Measurements from ENCODE around the gene ADGRG6.
"Not testable (repeated sequence)": the region's sequence is repeated elsewhere in the genome, so short reads cannot be mapped to it uniquely, and the experiment has no call there.

The ADGRG6 gene

GRCh38 chr6:142345261-142345660, 43.5 kb downstream of the ADGRG6 start:
- FAIRE-seq: no peak
- no peak for DNase-seq (ENCODE audit: low spot score)

GRCh38 chr6:142346166-142346565, 44.4 kb downstream of the ADGRG6 start:
- not testable (repeated sequence) for DNase-seq (ENCODE audit: low spot score); FAIRE-seq

DNA sequence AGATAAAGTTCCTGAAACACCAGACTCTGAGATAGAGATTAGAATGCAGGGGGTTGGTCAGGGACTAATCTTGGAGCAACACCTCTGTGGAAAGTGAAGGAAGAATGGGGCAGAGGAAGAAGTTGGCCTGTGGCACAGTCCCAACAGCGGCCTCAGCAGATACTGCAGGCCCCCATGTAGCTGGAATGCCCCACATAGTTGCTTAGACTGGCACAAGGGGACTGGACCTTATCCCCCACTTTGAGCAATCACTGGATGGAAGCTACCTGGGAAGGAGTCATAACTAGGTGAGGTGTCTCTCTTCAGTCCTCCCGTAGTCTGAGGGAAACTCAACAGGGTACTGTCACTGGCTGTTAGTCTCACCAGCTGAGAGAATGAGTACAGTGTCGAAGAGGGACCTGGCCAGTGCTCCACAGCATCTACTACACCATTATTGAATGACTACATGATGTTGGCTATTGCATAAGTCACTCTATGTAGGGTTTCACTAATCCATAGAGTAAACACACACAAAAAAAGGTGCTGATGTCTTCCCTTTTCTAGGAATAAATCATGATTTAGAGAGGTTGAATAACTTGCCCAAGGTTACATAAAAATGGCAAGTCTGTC, 47.5 kb downstream of the ADGRG6 start:
- DNase-seq (ENCODE audit: low spot score): no peak
- no peak for FAIRE-seq

- no peak for DNase-seq (ENCODE audit: low spot score)
- FAIRE-seq: no peak
These were observed 48.5 kb downstream of the ADGRG6 start for GRCh38 chr6:142350309-142350708.

GRCh38 chr6:142353690-142354089, 51.9 kb downstream of the ADGRG6 start:
- no peak for DNase-seq (ENCODE audit: low spot score)
- no peak for FAIRE-seq

GRCh38 chr6:142354650-142355049, 52.8 kb downstream of the ADGRG6 start:
- no peak for FAIRE-seq

DNA sequence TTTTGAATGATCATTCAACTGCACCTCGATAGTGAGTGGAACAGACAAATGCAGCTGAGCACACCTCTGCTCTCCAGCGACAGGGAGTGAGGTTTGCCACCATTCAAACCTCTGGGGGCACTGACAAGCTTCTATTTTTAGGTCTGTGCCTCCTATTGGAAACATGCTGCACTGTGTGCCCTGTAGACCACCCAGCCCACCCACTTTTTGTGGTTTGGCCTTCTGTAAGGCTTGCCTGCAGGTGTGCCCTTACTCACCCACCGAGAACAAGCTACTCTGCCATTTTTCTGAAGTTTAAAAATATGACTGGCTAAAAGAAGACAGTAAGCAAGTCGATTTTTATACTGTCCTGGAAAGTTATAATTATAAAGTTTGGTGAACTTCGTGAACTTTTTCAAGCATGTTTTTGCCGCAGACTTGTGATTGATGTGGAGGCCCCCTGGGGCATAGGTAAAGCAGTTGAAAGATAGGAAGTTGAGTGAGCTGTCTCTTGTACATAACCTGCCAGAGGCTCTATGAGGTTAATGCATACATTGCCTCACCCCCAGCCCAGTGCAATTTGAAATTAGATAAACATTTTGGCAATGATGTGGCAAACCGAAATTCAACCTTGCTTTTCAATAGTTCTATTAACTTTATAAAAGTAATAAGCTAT, 53.8 kb downstream of the ADGRG6 start:
- DNase-seq (ENCODE audit: low spot score) (no peak), FAIRE-seq (no peak)

More at GRCh38 chr6:142354650-142355049, 52.8 kb downstream of the ADGRG6 start:
- DNase-seq (ENCODE audit: low spot score): no peak

- FAIRE-seq (peak; percentile 54), DNase-seq (ENCODE audit: low spot score) (peak; percentile 9)
These were observed 54.5 kb downstream of the ADGRG6 start for GRCh38 chr6:142356201-142356883.

DNA sequence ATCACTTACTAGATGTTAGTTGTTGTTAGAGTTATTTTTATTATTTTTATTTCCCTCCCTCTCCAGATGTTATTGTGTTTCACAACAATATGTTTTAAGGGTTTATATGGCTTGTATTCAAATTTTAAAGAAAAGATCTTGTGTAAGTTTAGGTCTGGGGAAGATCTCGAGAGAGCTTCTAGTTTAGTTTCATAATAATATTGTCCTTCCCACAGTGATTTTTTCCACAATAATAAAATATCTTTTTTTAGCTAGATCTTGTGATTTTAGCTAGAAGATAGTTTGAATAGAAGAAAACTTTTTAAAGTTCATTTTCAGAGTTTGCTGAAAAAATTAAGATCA, 55.0 kb downstream of the ADGRG6 start:
- DNase-seq (ENCODE audit: low spot score) (no peak), FAIRE-seq (no peak)

GRCh38 chr6:142357879-142358278, 56.1 kb downstream of the ADGRG6 start:
- DNase-seq (ENCODE audit: low spot score) (no peak), FAIRE-seq (no peak)

- FAIRE-seq (no peak), DNase-seq (ENCODE audit: low spot score) (no peak)
These were observed 57.6 kb downstream of the ADGRG6 start for GRCh38 chr6:142359271-142359960.

- DNase-seq (ENCODE audit: low spot score): no peak
- no peak for FAIRE-seq
These were observed 59.5 kb downstream of the ADGRG6 start for GRCh38 chr6:142361345-142361744.

- peak; percentile 61 for DNase-seq (ENCODE audit: low spot score)
- FAIRE-seq: peak; percentile 89
These were observed 60.3 kb downstream of the ADGRG6 start for GRCh38 chr6:142361779-142362750.

- no peak for DNase-seq (ENCODE audit: low spot score)
- FAIRE-seq: no peak
These were observed 65.3 kb downstream of the ADGRG6 start for GRCh38 chr6:142367061-142367460.

DNA sequence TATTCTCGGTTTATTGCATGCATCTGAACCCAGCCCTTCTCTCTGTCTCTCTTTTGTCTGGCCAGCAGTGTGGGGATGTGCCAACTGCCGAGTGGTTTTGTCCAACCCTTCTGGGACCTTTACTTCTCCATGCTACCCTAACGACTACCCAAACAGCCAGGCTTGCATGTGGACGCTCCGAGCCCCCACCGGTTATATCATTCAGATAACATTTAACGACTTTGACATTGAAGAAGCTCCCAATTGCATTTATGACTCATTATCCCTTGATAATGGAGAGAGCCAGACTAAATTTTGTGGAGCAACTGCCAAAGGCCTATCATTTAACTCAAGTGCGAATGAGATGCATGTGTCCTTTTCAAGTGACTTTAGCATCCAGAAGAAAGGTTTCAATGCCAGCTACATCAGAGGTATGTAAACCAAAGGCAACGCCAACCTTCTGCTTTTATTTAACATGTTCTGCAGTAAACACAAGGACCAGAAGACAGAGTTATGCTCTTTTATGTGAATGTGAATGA, 65.8 kb downstream of the ADGRG6 start:
- FAIRE-seq (no peak), DNase-seq (ENCODE audit: low spot score) (no peak)

GRCh38 chr6:142369266-142369665, 67.5 kb downstream of the ADGRG6 start:
- DNase-seq (ENCODE audit: low spot score) (no peak), FAIRE-seq (no peak)

- peak; percentile 86 for FAIRE-seq
- DNase-seq (ENCODE audit: low spot score): peak; percentile 79
These were observed 70.5 kb downstream of the ADGRG6 start for GRCh38 chr6:142372348-142372747.

- DNase-seq (ENCODE audit: low spot score) (peak; percentile 16), FAIRE-seq (no peak)
These were observed 71.7 kb downstream of the ADGRG6 start for GRCh38 chr6:142373268-142374090.

DNA sequence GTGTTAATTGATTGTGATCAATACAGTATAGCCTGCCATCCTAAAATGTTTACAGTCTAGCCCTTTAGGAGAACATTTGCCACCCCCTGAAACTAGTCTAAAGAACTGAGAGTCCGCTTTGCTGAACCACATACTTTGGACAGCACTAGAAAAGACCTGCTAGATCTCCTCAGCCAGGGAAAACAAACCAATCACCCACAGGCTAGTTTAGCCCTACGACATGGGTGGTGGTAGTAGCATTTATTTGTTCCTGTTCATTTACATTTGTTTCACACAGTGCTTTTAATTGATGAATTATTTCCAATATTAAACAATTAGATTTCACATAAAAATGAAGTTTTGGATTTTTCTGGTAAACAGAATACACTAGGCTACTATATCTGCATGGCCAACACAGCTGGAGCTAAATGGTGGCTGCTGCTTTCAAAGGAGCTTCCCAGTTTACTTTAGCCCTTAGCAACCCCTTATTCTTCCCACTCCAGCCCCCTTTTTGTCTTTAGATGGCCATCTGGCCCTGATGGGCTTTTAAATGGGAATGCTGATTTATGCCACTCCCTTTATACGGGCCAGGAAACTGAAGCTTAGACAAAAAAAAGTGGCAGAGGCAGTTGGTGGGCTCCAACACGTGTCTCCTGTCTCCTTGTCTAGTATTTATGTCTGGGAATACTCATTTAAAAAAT, 72.4 kb downstream of the ADGRG6 start:
- DNase-seq (ENCODE audit: low spot score) (no peak), FAIRE-seq (no peak)

Data from RCC 7860 (cell line).